Activated T-cell treated with anti-CD3 and anti-CD28 coated beads, Interleukin-2, amount 50 U/mL, for 72 hours (primary cell): ENCODE results near the gene DCLK1. TPM values are rescaled to one million over a fixed set of nuclear protein-coding genes. Genes with fewer than 3 reads are reported as not detected.

Experiments
- ATAC-seq, 2 donors: fragments of 150-1000 bp; cut with Tn5 transposase; replicated peaks in 1 of 2; 2 replicates each; pipeline ENCODE4 v1.10.0; 2021; ENCODE audit warnings: moderate library complexity in 2 of 2, mild to moderate bottlenecking in 1 of 2
- DNase-seq, 2 donors: peaks; one replicate each; pipeline ENCODE4 v3.0.0; 2021 to 2022; ENCODE audit warnings: mixed read lengths in 1 of 2
- H3K27ac Mint-ChIP-seq: one replicate; pipeline ENCODE4 v1.8.0; 2022; ENCODE audit warnings: mild to moderate bottlenecking, moderate library complexity, mixed read lengths
- H3K27me3 Mint-ChIP-seq: one replicate; pipeline ENCODE4 v1.8.0; 2022; ENCODE audit warnings: low read depth, mixed read lengths
- H3K36me3 Mint-ChIP-seq, 2 donors: one replicate each; pipeline ENCODE4 v1.8.0; 2022; ENCODE audit warnings: mixed read lengths in 2 of 2, mild to moderate bottlenecking in 1 of 2; ENCODE audit not compliant: insufficient read depth in 2 of 2
- H3K4me1 Mint-ChIP-seq: one replicate; pipeline ENCODE4 v1.8.0; 2022; ENCODE audit warnings: low read depth, mixed read lengths
- H3K4me3 Mint-ChIP-seq, 2 donors: one replicate each; pipeline ENCODE4 v1.8.0; 2022; ENCODE audit warnings: mild to moderate bottlenecking in 2 of 2, mixed read lengths in 2 of 2, moderate library complexity in 2 of 2
- H3K9me3 Mint-ChIP-seq, 2 donors: one replicate each; pipeline ENCODE4 v1.8.0; 2022; ENCODE audit warnings: mixed read lengths in 2 of 2
- total RNA-seq, 2 donors: library from RNA; stranded (reverse); gene quantifications; one replicate each; pipeline ENCODE4 v1.2.3, GENCODE V29; 2022

Gene DCLK1
- total RNA-seq, 2 donors from 2014 or later = not detected

- ATAC-seq (no peak), DNase-seq (no peak)
- H3K36me3 Mint-ChIP-seq = no peaks in the 10 kb centered on the region
- H3K9me3 Mint-ChIP-seq = peaks cover 0 to 3% of the 10 kb centered on the region in 2 donors
- H3K27ac Mint-ChIP-seq = no peak overlapping the region
- H3K27me3 Mint-ChIP-seq = no peaks in the 10 kb centered on the region
- H3K4me1 Mint-ChIP-seq = no peaks in the 10 kb centered on the region
- H3K4me3 Mint-ChIP-seq = no peak overlapping the region
Measured at GRCh38 chr13:36069881-36070366, 61.3 kb downstream of the DCLK1 start.

DNA sequence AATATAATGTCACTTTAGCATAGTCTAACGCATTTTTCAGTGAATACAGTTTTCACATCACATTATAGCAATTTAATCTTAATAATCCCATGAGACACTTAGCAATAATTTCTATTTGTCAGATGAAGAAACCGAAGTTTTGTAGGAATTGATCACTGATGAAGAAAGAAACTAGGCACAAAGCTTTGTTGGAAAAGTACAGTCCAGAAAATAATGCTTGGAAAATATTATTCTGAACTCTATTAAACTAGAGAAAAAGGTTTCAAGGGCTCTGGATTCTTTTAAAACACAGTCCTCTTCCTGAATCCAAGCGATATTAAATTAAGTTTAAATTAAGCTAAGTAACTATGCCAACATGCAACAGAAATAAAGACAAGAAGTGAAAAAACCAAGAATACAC, 62.2 kb downstream of the DCLK1 start:
- Mint-ChIP-seq H3K4me3 (no peak overlapping the region), H3K27me3 (no peaks in the 10 kb centered on the region), H3K9me3 (peaks cover 0 to 3% of the 10 kb centered on the region in 2 donors), H3K36me3 (no peaks in the 10 kb centered on the region), H3K4me1 (no peaks in the 10 kb centered on the region), H3K27ac (no peak overlapping the region)
- DNase-seq (no peak), ATAC-seq (no peak)

DNA sequence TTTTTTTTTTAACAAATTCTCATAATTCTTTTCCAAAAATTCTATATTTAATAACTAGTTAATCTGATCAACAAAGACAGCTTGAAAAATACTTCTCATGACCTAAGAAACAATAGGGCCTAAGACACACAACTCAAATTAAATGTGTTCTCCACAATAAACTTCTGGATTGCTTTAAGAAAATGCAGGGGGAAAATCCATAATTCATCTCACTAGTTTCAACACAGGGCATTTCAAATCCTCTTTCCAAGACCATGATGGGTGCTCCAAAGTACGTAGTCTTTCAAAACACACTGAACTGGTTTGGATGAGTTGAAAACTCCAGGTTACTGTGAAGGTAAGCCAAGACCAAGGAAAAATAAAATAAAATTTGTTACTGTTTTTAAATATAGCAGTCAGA, 62.6 kb downstream of the DCLK1 start:
- no peak for ATAC-seq

GRCh38 chr13:36067746-36068381, 63.3 kb downstream of the DCLK1 start:
- no peaks in the 10 kb centered on the region for H3K4me1 Mint-ChIP-seq
- no peak overlapping the region for H3K4me3 Mint-ChIP-seq
- no peak overlapping the region for H3K27ac Mint-ChIP-seq
- DNase-seq (no peak), ATAC-seq (no peak)
- H3K27me3 Mint-ChIP-seq = no peaks in the 10 kb centered on the region
- no peaks in the 10 kb centered on the region for H3K36me3 Mint-ChIP-seq
- H3K9me3 Mint-ChIP-seq = peaks cover 0 to 3% of the 10 kb centered on the region in 2 donors

More for the DNA sequence above, 62.6 kb downstream of the DCLK1 start:
- Mint-ChIP-seq H3K4me3 (no peak overlapping the region), H3K36me3 (no peaks in the 10 kb centered on the region), H3K9me3 (peaks cover 0 to 3% of the 10 kb centered on the region in 2 donors), H3K27me3 (no peaks in the 10 kb centered on the region), H3K4me1 (no peaks in the 10 kb centered on the region), H3K27ac (no peak overlapping the region)
- DNase-seq = no peak

DNA sequence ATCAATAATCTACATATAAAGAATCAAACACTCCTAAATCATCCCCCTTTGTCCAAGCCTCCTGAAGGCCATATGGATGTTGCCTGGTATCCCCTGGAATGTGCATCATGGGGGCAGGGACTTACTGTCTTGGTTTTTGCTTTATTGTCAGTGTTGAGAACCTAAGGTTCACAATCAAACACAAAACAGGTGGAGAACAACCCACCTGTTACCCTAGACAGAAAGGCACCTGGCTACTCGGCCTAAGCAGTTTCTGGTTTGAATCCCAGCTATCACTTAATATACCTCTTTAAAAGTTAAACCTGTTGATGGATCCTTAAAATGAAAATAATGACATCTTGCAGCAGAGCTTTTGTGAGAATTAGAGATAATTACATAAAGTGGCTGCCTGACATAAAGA, 68.9 kb downstream of the DCLK1 start:
- DNase-seq (no peak), ATAC-seq (no peak)
- Mint-ChIP-seq H3K36me3 (no peaks in the 10 kb centered on the region), H3K4me1 (no peaks in the 10 kb centered on the region), H3K4me3 (no peak overlapping the region), H3K27me3 (no peaks in the 10 kb centered on the region), H3K27ac (no peak overlapping the region), H3K9me3 (peaks cover 0 to 4% of the 10 kb centered on the region in 2 donors)

DNA sequence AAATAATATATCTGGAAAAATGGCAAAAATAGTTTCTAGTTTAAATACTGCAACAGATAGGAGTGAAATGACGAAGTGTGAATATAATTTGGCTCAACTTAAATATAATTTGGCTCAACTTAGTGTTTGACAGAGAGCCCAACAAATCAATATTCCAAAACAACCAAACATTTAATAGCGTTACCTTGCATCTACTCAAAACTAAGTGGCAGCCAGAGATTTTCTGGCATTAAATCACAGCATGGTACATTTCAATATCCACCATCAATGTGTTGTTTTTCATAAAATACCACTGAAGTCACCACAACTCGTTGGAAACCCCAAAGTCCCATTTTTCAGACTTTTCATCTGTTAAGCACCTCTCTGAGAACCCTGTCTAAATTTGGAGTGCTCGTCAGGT, 69.6 kb downstream of the DCLK1 start:
- Mint-ChIP-seq H3K4me3 (no peak overlapping the region), H3K27me3 (no peaks in the 10 kb centered on the region), H3K4me1 (no peaks in the 10 kb centered on the region), H3K27ac (no peak overlapping the region), H3K36me3 (no peaks in the 10 kb centered on the region), H3K9me3 (peaks cover 0 to 4% of the 10 kb centered on the region in 2 donors)
- no peak for DNase-seq
- no peak for ATAC-seq

DNA sequence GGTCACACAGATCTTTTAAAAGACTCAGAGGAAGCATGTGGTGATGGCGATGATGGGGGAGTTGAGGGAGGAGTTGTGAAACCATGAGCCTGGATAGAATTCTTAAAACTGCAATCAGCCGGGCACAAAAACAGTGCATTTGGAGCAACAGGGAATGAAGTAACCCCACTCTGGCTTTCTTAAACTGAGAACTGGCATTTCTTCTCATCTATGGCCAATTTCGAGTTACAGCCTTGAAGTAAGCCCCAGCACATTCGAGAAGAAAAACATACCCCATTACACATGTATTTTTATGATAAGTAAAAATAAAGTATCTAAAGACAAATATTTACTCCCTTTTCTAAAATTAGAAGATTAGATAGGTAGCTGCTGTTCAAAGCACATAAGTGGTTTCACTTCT, 70.1 kb downstream of the DCLK1 start:
- Mint-ChIP-seq H3K27me3 (no peaks in the 10 kb centered on the region), H3K27ac (no peak overlapping the region), H3K36me3 (no peaks in the 10 kb centered on the region), H3K4me3 (no peak overlapping the region), H3K9me3 (peaks cover 0 to 4% of the 10 kb centered on the region in 2 donors), H3K4me1 (no peaks in the 10 kb centered on the region)
- no peak for DNase-seq
- no peak for ATAC-seq

GRCh38 chr13:36059321-36059720, 71.9 kb downstream of the DCLK1 start:
- Mint-ChIP-seq H3K4me3 (no peak overlapping the region), H3K4me1 (no peaks in the 10 kb centered on the region), H3K9me3 (peaks cover 2 to 6% of the 10 kb centered on the region in 2 donors), H3K36me3 (no peaks in the 10 kb centered on the region), H3K27ac (no peak overlapping the region), H3K27me3 (no peaks in the 10 kb centered on the region)
- DNase-seq (no peak), ATAC-seq (no peak)

- no peak overlapping the region for H3K4me3 Mint-ChIP-seq
- no peak for DNase-seq
- no peaks in the 10 kb centered on the region for H3K36me3 Mint-ChIP-seq
- no peaks in the 10 kb centered on the region for H3K4me1 Mint-ChIP-seq
- H3K27me3 Mint-ChIP-seq = no peaks in the 10 kb centered on the region
- no peak for ATAC-seq
- H3K9me3 Mint-ChIP-seq = peaks cover 2 to 6% of the 10 kb centered on the region in 2 donors
- H3K27ac Mint-ChIP-seq = no peak overlapping the region
Measured at GRCh38 chr13:36058116-36058515, 73.1 kb downstream of the DCLK1 start.

GRCh38 chr13:36057547-36057946, 73.6 kb downstream of the DCLK1 start:
- H3K4me1 Mint-ChIP-seq = no peaks in the 10 kb centered on the region
- no peak overlapping the region for H3K27ac Mint-ChIP-seq
- no peaks in the 10 kb centered on the region for H3K27me3 Mint-ChIP-seq
- no peak overlapping the region for H3K4me3 Mint-ChIP-seq
- ATAC-seq (no peak), DNase-seq (no peak)
- no peaks in the 10 kb centered on the region for H3K36me3 Mint-ChIP-seq
- peaks cover 2 to 6% of the 10 kb centered on the region in 2 donors for H3K9me3 Mint-ChIP-seq

DNA sequence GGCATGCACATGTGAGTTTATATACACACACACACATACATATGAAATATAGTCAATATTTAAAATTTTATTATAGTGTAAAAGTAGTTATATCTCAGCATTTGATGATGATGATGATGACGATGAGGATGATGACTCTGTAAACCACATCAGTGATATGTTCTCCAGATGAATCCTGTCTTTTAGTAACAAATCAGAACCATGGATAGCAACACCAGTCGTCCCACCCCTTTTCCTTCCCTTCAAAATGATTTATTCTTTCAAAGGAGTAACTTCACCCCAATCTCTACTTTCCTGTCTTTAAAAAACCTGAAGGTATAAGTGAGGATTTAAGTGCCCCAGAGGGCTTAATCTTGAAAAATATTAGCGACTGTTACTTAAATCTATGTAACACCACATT, 74.1 kb downstream of the DCLK1 start:
- Mint-ChIP-seq H3K4me1 (no peaks in the 10 kb centered on the region), H3K36me3 (no peaks in the 10 kb centered on the region), H3K9me3 (peaks cover 3 to 5% of the 10 kb centered on the region in 2 donors), H3K27me3 (no peaks in the 10 kb centered on the region), H3K4me3 (no peak overlapping the region), H3K27ac (no peak overlapping the region)
- ATAC-seq = no peak
- DNase-seq = no peak

DNA sequence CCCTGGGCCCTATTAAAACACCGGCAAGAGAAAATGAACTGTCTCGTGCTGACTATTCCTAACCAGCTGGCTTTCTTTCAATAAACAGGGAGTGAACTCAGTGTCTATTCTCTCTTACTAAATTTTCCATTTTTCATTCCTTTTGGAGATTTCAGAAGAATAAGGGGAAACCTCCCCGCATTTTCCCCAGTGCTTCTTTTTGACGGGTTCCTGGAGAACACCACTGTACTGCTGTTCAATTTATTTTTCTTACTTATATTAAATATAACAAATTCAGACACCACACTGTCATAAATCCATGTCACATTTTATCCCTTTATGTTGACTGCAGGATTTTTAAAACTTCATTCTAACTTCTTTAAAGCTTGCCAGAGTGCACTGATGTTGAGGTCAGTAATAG, 75.8 kb downstream of the DCLK1 start:
- H3K4me1 Mint-ChIP-seq = no peaks in the 10 kb centered on the region

GRCh38 chr13:36054041-36054440, 77.1 kb downstream of the DCLK1 start:
- no peak overlapping the region for H3K4me3 Mint-ChIP-seq
- H3K4me1 Mint-ChIP-seq = no peaks in the 10 kb centered on the region
- H3K9me3 Mint-ChIP-seq = peaks cover 4 to 5% of the 10 kb centered on the region in 2 donors
- ATAC-seq (no peak), DNase-seq (no peak)
- H3K27ac Mint-ChIP-seq = no peak overlapping the region
- no peaks in the 10 kb centered on the region for H3K36me3 Mint-ChIP-seq
- H3K27me3 Mint-ChIP-seq = no peaks in the 10 kb centered on the region

More for the DNA sequence above, 75.8 kb downstream of the DCLK1 start:
- H3K36me3 Mint-ChIP-seq = no peaks in the 10 kb centered on the region
- DNase-seq (no peak), ATAC-seq (no peak)
- H3K27ac Mint-ChIP-seq = no peak overlapping the region
- H3K27me3 Mint-ChIP-seq = no peaks in the 10 kb centered on the region
- peaks cover 4 to 5% of the 10 kb centered on the region in 2 donors for H3K9me3 Mint-ChIP-seq
- H3K4me3 Mint-ChIP-seq = no peak overlapping the region

DNA sequence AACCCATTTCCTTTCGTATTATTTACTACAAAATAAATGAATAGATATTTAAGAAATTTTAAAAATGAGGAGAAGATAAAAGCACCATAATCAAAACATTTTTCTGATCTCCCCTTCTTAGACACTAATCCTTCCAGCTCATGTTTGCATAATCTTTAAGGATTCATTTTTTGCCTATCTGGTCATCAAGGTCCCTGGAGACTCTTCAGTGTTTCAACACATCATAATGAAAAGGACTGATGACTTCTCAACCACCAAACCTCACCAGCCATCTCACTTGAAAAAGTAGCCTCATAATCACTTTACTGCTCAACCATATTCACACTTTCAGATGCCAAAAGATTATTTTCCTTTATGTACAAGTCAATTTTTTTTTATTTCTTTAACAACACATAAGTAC, 80.1 kb downstream of the DCLK1 start:
- H3K27ac Mint-ChIP-seq = no peak overlapping the region
- H3K36me3 Mint-ChIP-seq = no peaks in the 10 kb centered on the region
- DNase-seq (no peak), ATAC-seq (no peak)
- H3K27me3 Mint-ChIP-seq = no peaks in the 10 kb centered on the region
- no peaks in the 10 kb centered on the region for H3K4me1 Mint-ChIP-seq
- peaks cover 2 to 4% of the 10 kb centered on the region in 2 donors for H3K9me3 Mint-ChIP-seq
- no peak overlapping the region for H3K4me3 Mint-ChIP-seq
